Stimulated activated CD8-positive, alpha-beta memory T cell treated with anti-CD3 and anti-CD28 coated beads, Interleukin-4, amount 100 ng/mL, for 4 hours (primary cell): ENCODE data around the gene HECTD3.

Experiments used
- DNase-seq, 2 donors: peaks; one replicate each; pipeline ENCODE4 v3.0.0-alpha.2; 2020; ENCODE audit warnings: low read depth in 2 of 2, low spot score in 1 of 2

Gene HECTD3

GRCh38 chr1:45010855-45011811 lies at the start of gene HECTD3:
HECTD3 (minus strand) TSS chr1:45011324; CDS start chr1:45011257, 67 bp downstream.
- DNase-seq = peak in 1 of 2 donors; percentile 35

DNA sequence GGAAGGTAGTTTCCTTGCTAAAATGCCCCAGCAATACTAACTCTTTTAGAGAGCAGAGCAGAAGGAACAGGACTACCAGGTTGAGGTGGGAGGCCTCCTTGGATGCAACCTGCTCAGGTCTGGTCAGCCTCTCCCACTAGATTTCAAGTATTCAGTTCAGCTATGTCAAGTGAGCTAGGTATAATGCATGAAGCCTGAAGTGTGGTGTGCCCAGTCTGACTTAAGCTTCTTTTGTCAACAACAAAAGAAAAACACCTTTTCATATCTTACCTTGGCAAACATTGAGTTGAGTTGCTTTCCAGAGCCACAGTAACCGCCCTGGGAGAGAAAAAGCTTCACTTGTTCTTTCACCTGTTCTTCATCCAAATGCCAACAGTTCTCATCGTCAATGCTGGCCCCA lies 48.7 kb upstream of the HECTD3 start:
- DNase-seq = no peak

GRCh38 chr1:45057542-45057941 lies 46.4 kb upstream of the HECTD3 start:
- no peak for DNase-seq

GRCh38 chr1:45051005-45051772 lies 40.1 kb upstream of the HECTD3 start:
- no peak for DNase-seq

- no peak for DNase-seq
Observed at GRCh38 chr1:45047032-45047431, 35.9 kb upstream of the HECTD3 start.

- no peak for DNase-seq
Observed at GRCh38 chr1:45044916-45045315, 33.8 kb upstream of the HECTD3 start.

GRCh38 chr1:45043094-45043493 lies 32.0 kb upstream of the HECTD3 start:
- DNase-seq = no peak

GRCh38 chr1:45040297-45040696 lies 29.2 kb upstream of the HECTD3 start:
- no peak for DNase-seq

DNA sequence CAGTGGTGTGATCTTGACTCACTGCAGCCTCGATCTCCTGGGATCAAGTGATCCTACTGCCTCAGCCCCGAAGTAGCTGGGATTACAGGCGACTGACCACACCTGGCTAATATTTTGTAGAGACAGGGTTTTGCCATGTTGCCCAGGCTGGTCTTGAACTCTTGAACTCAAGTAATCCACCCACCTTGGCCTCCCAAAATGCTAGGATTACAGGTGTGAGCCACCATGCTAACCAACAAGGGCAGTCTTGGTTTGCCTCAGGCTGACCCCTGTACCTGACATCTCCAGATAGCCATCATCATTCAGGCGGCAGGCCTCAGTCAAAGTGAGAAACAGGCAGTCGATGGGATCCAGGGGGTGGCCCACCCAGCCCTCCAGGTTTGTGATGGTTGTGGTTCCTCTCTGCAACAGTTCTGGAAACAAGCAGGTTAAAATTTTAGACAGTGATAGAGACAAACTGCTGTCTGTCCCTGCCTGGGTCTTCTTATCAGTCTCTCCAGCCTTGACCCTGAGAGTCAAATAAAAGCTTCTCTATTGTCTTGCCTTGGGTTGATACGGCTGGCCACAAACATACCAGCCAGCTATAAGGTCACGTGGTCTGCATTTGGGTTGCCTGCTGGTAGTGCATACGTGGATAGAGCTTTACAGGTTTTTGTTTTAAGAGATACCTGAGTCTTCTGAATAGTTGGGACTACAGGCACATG lies 27.7 kb upstream of the HECTD3 start:
- no peak for DNase-seq

DNA sequence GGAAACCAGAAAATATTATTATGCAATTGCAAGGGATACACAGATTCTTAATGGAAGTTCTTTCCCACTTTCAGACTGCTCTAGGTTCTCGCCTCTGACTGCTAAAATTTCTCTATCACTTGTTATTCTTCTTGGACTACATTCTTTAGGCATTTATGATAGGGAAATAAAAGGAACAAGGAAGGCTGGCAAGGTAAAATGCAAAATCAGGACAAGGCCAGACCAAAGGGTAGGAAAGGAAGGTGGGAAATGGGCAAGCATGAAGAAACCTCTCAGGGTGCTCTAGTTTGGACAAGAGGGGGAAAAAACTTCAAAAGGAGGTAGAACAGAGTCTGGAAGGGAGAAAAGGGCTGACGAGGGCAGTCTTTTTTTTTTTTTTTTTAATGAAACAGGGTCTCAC lies 27.1 kb upstream of the HECTD3 start:
- no peak for DNase-seq

- no peak for DNase-seq
Observed at GRCh38 chr1:45037456-45037855, 26.3 kb upstream of the HECTD3 start.

DNA sequence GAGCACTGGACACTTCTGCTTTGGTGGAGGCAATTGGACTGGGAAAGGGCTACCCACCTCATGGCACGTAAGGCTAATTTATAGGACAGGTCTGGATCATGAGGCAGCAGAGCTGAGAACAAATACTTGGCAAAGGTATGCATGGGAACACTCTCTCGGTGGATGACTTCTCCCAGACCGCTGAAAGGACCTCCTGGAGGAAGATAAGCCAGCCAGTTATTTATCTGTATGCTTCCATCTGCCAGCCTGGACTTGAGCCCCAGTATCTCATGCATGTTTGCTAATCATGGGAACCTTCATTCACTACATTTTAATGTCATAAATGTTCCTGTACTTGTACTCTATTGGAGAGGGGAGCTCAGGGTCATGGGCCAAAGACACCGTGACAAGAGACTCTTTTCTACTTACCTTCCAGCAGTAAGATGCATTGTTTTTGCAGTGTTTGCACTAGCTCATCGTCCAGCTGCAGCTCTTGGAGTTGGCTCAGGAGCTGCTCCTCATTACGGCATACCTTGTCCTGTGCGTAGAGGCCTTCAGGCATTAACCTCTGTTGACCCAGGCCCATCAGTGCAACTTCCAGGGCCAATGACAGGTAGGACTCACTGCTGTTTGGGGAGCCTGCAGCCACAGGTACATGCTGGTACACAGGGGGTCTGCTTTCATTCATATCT lies 24.6 kb upstream of the HECTD3 start:
- DNase-seq = no peak

DNA sequence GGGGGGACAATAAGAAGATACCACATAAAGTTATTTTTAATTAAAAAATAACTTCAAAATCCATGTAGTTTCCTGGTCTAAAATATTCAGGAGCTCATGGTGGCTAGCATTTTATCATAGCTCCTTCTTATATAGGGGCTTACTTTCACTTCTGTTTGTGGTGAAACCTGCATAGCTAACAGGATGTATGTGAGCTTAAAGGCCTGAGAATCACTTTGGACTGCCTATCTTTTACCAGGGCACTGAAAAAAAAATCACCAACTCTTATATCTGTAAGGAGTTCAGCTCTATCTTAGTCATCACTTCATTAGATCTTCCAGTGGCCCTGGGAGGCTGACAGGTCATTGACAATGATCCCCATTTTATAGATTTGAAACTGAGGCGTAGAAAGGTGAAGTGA lies 22.2 kb upstream of the HECTD3 start:
- no peak for DNase-seq

- DNase-seq = no peak
Observed at GRCh38 chr1:45032837-45033236, 21.7 kb upstream of the HECTD3 start.

DNA sequence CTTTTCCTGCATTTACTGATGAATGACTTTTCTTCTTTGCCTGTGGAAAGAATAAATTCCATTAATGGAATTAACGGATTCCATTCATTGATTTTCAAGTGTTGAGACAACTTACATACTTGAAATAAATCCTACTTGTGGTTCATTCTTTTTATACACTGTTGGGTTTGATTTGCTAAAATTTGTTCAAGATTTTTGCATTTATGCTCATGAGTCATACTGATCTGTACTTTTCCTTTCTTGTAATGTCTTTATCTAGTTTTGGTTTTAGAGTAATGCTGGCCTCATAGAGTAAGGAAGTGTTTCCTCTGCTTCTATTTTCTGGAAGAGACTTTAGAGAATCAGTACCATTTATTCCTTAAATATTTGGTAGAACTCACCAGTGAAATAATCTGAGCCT lies 15.3 kb upstream of the HECTD3 start:
- no peak for DNase-seq

GRCh38 chr1:45023663-45024062 lies 12.5 kb upstream of the HECTD3 start:
- no peak for DNase-seq

DNA sequence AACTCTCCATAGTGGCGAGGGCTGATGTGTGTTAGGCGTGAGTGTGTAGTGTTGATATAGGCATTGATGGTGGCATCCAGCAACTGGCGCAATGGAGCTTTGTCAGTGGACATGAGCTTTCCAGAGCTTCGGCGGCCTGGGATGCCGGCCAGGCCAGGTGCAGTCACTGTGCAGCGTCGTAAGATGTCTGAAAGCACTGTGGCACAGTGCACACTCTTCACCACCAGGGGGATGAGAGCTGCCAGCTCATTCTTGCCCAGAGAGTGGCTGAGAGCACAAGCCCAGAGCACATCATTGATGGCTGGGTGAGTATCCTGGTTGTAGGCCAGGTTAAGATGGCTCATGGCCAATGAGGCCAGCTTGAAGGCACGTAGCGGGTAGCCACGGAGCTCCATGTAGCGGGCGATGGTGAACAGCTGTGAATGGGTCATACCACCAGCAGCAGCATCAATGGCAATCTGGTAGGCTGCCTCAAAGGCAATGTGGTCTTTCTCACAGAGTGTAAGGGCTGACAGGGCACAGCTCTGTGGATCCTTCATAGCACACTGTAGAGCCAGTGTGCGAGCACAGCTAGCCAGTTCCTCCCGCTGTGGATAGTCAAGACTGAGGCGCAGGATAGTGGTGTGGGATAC lies 7.6 kb upstream of the HECTD3 start:
- DNase-seq = peak in 1 of 2 donors; percentile 13

- DNase-seq = no peak
Observed at GRCh38 chr1:45016767-45017166, 5.6 kb upstream of the HECTD3 start.

- DNase-seq = no peak
Observed at GRCh38 chr1:45016090-45016697, 5.1 kb upstream of the HECTD3 start.

DNA sequence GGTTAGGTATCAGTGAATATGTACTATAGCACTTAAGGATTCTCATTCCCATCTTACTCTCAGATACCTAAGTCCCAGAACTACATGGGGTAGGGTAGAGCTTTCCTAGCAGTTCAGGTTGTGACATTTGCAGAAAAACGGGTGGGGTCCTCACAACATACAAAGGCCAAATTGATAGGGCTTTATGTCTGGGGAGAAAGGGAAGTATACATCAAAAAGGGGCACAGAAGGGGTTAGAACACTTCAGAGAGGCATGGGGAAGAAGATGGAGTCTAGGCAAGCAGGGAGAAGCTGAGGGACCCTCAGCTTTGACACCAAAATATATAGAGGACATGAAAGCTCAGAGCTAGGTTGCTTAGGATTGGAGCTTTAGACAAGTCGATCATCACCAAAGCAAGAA lies 4.6 kb upstream of the HECTD3 start:
- DNase-seq = no peak
